HG03097 (cell line): Measurements from ENCODE around the gene CEBPE.
"Not testable (repeated sequence)": the region's sequence is repeated elsewhere in the genome, so short reads cannot be mapped to it uniquely, and the experiment has no call there.

Experiments used
- ATAC-seq: cut with Tn5 transposase; IDR thresholded peaks from one replicate; pipeline ENCODE4 v1.9.1; 2021; ENCODE audit not compliant: unreplicated experiment, low FRiP score

Gene CEBPE

DNA sequence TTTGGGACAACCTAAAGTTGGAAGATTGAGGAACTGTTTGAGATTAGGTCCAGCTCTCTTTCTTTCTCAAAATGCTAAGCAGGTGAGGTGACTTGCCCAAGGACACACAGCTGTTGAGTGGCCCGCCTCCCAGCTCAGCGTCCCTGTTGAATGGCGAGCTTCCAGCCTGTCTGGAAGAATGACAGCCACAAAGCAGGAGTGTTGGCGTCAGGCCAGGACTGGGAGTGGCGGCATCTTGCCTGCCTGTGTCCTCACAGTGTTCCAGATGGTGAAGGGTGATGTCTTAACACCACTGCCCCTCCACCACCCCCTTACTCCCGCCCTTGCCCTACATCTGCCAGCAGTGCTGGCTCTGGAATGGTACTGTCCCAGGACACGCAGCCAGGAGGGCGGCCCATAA is 4.4 kb upstream of the CEBPE start:
- no peak for ATAC-seq

GRCh38 chr14:23122086-23122485 is 3.0 kb upstream of the CEBPE start:
- ATAC-seq: no peak

- ATAC-seq: no peak
Observed at GRCh38 chr14:23121361-23121771, 2.3 kb upstream of the CEBPE start.

DNA sequence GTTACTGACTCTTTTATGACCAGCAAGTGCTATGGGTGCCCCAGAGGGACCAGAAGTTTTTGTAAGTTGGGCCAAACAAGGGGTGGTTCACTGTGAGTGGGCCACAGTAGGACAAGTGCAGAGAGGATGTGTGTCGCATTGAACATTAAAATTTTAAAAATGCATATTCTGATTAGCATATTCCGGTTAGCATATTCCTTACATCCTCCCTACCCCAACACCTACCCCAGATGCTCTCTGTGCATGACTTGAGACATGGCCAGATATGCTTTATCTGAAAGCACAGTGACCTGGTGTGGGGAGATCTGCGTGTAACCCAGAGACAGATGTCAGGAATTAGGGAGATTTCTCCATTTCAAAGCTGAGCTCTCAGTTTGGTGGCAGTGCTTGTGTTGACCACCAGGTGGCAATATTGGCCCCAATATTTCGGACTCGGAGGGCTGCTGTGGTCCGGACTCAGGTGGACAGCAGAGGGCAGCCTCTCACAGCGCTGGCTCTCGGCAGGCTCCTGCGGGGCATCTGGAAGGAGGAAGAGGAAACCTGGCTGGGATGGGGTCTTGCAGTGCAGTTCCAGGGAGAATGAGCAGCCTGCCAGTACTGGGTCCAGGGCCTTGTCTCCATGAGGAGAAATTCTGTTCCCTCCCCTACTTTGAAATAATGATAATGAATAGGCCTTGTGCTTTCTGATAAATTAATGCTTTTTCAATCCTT is 1.6 kb upstream of the CEBPE start:
- ATAC-seq: no peak

GRCh38 chr14:23119363-23120327 is 590 bp upstream of the CEBPE start:
- ATAC-seq: no peak

GRCh38 chr14:23117371-23118020 is 1.6 kb downstream of the CEBPE start:
- ATAC-seq: no peak

- no peak for ATAC-seq
Observed at GRCh38 chr14:23115918-23116317, 3.1 kb downstream of the CEBPE start.

- ATAC-seq: no peak
Observed at GRCh38 chr14:23115039-23115731, 3.9 kb downstream of the CEBPE start.

DNA sequence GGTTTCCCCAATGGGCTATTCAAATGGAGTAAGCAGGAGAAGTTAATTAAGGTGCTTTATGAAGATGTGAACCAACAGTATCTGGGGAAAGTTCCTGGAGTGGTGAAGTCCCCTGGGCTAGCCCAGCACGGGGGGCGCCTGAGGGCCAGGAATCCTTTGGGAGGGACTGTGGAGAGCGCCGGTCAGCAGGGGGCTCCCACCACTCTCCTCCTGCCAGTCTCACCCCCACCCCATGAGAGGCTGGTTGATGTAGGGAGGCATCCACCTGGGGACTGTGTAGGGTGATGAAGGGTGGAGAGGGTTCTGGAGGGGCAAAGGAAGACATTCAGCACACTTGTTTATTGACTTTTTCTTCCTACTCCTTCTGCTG is 4.4 kb downstream of the CEBPE start:
- no peak for ATAC-seq

DNA sequence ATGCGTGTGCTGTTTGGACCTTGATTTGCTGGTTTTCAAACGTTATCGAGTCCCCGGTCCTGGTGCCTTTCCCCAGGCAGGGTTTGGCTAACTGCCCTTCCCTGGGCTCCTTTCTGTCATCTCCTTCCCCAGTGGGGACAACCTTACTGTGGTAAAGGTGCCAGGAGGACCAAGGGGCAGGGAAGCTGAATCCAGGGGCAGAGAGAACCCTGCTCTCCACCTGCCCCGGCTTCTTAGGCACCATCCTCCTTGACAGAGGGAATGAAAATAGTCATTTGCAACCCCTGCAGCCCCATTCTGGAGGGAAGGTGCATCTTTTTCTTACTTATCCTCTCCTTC is 5.0 kb downstream of the CEBPE start:
- ATAC-seq: no peak

DNA sequence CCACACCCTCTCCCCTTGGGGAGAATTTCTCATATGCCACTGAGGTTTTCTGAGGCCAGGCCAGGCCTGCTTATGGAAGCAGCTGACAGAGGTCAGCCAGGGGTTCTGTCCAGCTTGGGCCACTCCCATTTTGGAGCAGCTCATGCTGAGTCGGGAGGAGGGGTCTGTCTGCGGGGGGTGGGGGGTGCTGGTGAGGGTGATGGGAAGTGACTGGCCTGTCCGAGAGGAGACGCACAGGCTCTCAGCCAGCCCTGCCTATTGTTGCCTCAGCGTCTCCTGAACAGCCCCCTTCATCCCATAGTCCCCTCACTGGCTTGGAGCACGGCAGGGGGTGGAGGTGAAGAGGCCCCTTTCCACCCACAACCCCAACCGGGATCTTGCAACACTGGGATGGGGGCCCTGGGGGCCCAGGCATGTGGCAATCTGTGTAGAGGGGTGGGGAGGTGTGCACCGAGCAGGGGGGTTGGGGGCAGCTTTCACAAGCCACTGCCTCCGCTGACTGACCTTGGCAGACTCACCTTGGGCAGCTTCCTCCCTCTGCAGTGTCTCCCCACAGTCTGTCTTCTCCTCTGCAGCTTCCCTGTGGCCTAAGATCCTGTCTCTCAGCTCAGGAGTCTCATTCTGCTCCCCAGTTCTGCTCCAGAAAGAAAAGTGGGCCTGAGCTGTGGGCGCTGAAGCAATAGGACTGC is 5.5 kb downstream of the CEBPE start:
- no peak for ATAC-seq

GRCh38 chr14:23112359-23113178 is 6.5 kb downstream of the CEBPE start:
- no peak for ATAC-seq

- ATAC-seq: no peak
Observed at GRCh38 chr14:23110579-23111365, 8.3 kb downstream of the CEBPE start.

DNA sequence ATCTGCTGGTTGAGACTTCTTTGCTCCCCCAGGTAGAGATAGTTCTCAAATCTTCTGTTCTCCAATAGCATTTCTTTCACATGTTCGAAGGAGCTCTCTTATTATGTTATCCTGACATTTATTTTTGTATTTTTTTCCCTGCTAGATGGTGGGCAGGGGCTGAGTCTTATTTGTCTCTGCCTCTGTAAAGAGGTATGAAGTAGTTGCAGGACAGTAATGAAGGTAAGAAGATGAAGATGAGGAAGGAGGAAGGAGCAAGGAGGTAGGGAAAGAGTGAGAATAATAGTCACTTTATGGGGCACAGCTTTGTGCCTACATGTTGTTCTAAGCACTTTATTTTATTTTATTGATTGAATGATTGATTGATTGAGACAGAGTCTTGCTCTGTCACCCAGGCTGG is 9.3 kb downstream of the CEBPE start:
- no peak for ATAC-seq

GRCh38 chr14:23108169-23108568 is 10.9 kb downstream of the CEBPE start:
- not testable (repeated sequence) for ATAC-seq

GRCh38 chr14:23107620-23108019 is 11.4 kb downstream of the CEBPE start:
- ATAC-seq: not testable (repeated sequence)

GRCh38 chr14:23106747-23107045 is 12.4 kb downstream of the CEBPE start:
- no peak for ATAC-seq

DNA sequence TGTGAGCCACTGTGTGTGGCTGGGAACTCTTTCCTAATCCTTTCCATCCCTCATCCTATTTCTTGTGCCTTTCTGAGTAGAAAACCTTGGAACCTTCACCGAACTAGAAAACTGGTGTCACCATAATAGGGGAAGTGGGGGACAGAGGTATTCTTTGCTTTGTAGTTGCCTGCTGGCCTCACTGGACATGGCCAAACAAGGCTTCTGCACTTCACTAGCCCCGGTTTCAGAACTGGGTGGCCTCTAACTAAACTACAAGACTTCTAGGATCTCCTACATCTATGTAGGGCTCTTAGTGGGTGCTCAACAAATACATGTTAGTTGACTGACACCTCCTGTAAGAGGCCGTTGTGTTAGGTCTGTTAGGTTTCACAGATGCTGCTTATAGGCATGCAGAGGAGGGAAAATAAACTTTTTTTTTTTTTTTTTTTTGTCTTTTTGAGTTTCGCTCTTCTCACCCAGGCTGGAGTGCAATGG is 13.7 kb downstream of the CEBPE start:
- no peak for ATAC-seq
